MCF 10A (cell line): ENCODE data around the gene SLC22A15. TPM values are rescaled to one million over a fixed set of nuclear protein-coding genes. Genes with fewer than 3 reads are reported as not detected.

Source experiments
- BruUV-seq: library from RNA; stranded (reverse); fragments of 400-500 nt; replicated peaks from 2 replicates; lab custom pipeline; 2021; lab: Mats Ljungman, UMichigan
- CTCF ChIA-PET: fragments of 300-600 bp; sonication (Branson Sonifier 250); formaldehyde crosslinking; extraction: SDS; loops from one replicate; lab custom pipeline; 2021; ENCODE audit warnings: antibody characterized with exemption, inconsistent platforms; lab: Yijun Ruan, JAX
- POLR2A ChIA-PET: fragments of 300-600, 350-650 bp; sonication (Branson Sonifier 250); formaldehyde crosslinking; extraction: SDS; loops from one replicate; lab custom pipeline; 2020; ENCODE audit warnings: antibody characterized with exemption, inconsistent platforms; lab: Yijun Ruan, JAX
- DNase-seq: peaks from one replicate; pipeline ENCODE4 v3.0.0-alpha.2; 2018; ENCODE audit not compliant: unreplicated experiment
- H3K27ac Mint-ChIP-seq: one replicate; pipeline ENCODE4 v1.8.0; 2022; ENCODE audit warnings: mild to moderate bottlenecking, low read depth, mixed read lengths; ENCODE audit not compliant: unreplicated experiment
- H3K27me3 Mint-ChIP-seq: one replicate; pipeline ENCODE4 v1.8.0; 2022; ENCODE audit warnings: mixed read lengths; ENCODE audit not compliant: insufficient read depth, unreplicated experiment
- H3K36me3 Mint-ChIP-seq: one replicate; pipeline ENCODE4 v1.8.0; 2022; ENCODE audit warnings: mild to moderate bottlenecking, moderate library complexity, mixed read lengths; ENCODE audit not compliant: insufficient read depth, unreplicated experiment
- H3K4me1 Mint-ChIP-seq: one replicate; pipeline ENCODE4 v1.8.0; 2022; ENCODE audit warnings: mixed read lengths; ENCODE audit not compliant: insufficient read depth, unreplicated experiment
- H3K4me3 Mint-ChIP-seq: one replicate; pipeline ENCODE4 v1.8.0; 2022; ENCODE audit warnings: mild to moderate bottlenecking, moderate library complexity, mixed read lengths; ENCODE audit not compliant: unreplicated experiment
- H3K9me3 Mint-ChIP-seq: one replicate; pipeline ENCODE4 v1.8.0; 2022; ENCODE audit warnings: mixed read lengths; ENCODE audit not compliant: unreplicated experiment
- intact Hi-C: fragments of 100-400 bp; cut with micrococcal nuclease; formaldehyde crosslinking; loops from 2 replicates; pipeline ENCODE4 v1.14.1; 2022
- total RNA-seq: library from RNA; stranded (reverse); gene quantifications from 2 replicates; pipeline ENCODE4 v1.2.3, GENCODE V29; 2022
- TF ChIP-seq, protein P1 (sequence below): fragments of 200-600 bp; IDR thresholded peaks from one replicate; pipeline ENCODE4 v1.8.0; 2022; ENCODE audit warnings: antibody characterized with exemption, mild to moderate bottlenecking; ENCODE audit not compliant: unreplicated experiment

The SLC22A15 gene
- total RNA-seq, 1 experiment from 2014 or later, result 32.4 TPM

DNA sequence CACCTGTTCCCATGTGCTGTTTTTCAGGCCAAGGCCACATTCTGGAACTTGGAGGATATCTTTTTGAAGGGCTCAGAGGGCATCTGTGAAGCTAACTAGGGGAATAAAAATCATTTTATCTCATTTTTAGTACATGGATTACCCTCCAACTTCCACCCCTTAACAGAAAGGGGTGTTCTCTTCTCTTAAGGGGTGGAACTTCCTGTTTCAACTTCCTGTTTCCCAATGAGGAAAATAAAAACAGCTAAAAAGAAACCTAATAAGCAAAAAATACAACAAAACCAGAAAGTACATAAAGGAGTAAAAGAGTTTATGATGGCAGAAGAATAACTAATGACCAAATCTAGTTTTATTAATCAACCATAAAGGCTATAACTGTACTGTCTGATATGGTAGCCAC is 24.8 kb upstream of the SLC22A15 start:
- BruUV-seq, result no TSS peak
- H3K4me1 Mint-ChIP-seq, result peaks cover 6% of the 10 kb centered on the region
- H3K4me3 Mint-ChIP-seq, result no peak overlapping the region
- TF ChIP-seq, protein P1, sequence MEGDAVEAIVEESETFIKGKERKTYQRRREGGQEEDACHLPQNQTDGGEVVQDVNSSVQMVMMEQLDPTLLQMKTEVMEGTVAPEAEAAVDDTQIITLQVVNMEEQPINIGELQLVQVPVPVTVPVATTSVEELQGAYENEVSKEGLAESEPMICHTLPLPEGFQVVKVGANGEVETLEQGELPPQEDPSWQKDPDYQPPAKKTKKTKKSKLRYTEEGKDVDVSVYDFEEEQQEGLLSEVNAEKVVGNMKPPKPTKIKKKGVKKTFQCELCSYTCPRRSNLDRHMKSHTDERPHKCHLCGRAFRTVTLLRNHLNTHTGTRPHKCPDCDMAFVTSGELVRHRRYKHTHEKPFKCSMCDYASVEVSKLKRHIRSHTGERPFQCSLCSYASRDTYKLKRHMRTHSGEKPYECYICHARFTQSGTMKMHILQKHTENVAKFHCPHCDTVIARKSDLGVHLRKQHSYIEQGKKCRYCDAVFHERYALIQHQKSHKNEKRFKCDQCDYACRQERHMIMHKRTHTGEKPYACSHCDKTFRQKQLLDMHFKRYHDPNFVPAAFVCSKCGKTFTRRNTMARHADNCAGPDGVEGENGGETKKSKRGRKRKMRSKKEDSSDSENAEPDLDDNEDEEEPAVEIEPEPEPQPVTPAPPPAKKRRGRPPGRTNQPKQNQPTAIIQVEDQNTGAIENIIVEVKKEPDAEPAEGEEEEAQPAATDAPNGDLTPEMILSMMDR, result no peak
- CTCF ChIA-PET, result interaction anchor here (1.1 kb wide), 2 partner anchors 8 to 121 kb away, joined by 3 to 5 read pairs; no protein-coding TSS in a partner anchor
- H3K27ac Mint-ChIP-seq, result no peak overlapping the region
- H3K27me3 Mint-ChIP-seq, result no peaks in the 10 kb centered on the region
- DNase-seq, result no peak
- intact Hi-C loops, result no loop called here
- H3K9me3 Mint-ChIP-seq, result no peaks in the 10 kb centered on the region
- POLR2A ChIA-PET, result no interaction called here
- peaks cover 7% of the 10 kb centered on the region for H3K36me3 Mint-ChIP-seq

DNA sequence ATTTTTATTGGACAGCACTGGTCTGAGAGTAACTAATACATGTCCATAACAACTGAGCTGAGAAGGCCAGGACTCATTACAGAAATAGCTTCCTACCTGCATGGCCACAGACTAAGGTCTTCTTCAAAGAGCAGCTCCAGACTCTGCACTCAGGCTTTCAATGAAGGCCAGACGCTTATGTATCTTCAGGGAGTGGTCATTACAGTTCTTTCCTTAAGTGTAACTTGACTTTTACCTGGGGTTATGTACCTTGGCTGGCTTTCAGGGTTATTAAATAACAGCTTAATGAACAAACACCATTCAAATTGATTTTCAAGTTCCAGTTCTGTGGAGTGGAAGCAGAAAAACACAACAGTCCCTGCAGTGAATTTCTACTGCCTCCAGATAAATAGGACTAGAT is 23.8 kb upstream of the SLC22A15 start:
- H3K27ac Mint-ChIP-seq, result no peak overlapping the region

DNA sequence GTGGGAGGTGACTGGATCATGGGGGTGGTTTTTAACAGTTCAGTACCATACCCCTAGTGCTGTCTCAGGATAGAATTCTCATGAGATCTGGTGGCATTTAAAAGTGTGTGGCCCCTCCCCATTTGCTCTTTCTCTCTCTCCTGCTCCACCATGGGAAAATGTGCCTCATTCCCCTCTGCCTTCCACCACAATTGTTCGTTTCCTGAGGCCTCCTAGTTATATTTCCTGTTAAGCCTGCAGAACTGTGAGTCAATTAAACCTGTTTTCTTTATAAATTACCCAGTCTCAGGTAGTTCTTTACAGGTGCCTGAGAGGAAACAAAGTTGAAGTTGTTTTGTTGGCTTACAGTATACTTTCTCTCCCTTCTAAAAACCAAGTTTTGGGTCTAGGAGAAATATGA is 23.1 kb upstream of the SLC22A15 start:
- CTCF ChIA-PET, result interaction anchor here (0.7 kb wide), 1 partner anchor 532 kb away, joined by 3 read pairs; no protein-coding TSS in a partner anchor
- H3K27ac Mint-ChIP-seq, result no peak overlapping the region
- TF ChIP-seq, protein P1, result no peak
- DNase-seq, result no peak
- H3K27me3 Mint-ChIP-seq, result no peaks in the 10 kb centered on the region
- H3K36me3 Mint-ChIP-seq, result peaks cover 7% of the 10 kb centered on the region
- intact Hi-C loops, result no loop called here
- BruUV-seq, result no TSS peak
- H3K9me3 Mint-ChIP-seq, result no peaks in the 10 kb centered on the region
- H3K4me3 Mint-ChIP-seq, result no peak overlapping the region
- POLR2A ChIA-PET, result interaction anchor here (1.1 kb wide), 1 partner anchor 171 kb away, joined by 3 read pairs; no protein-coding TSS in a partner anchor
- H3K4me1 Mint-ChIP-seq, result peaks cover 6% of the 10 kb centered on the region

More for the DNA sequence above, 23.8 kb upstream of the SLC22A15 start:
- ChIA-PET CTCF (no interaction called here), POLR2A (interaction anchor here (1.1 kb wide), 1 partner anchor 170 kb away, joined by 3 read pairs; no protein-coding TSS in a partner anchor)
- Mint-ChIP-seq H3K4me3 (no peak overlapping the region), H3K4me1 (peaks cover 6% of the 10 kb centered on the region), H3K36me3 (peaks cover 7% of the 10 kb centered on the region), H3K27me3 (no peaks in the 10 kb centered on the region), H3K9me3 (no peaks in the 10 kb centered on the region)
- intact Hi-C loops, result no loop called here
- no peak for DNase-seq
- TF ChIP-seq, protein P1, result no peak
- no TSS peak for BruUV-seq

DNA sequence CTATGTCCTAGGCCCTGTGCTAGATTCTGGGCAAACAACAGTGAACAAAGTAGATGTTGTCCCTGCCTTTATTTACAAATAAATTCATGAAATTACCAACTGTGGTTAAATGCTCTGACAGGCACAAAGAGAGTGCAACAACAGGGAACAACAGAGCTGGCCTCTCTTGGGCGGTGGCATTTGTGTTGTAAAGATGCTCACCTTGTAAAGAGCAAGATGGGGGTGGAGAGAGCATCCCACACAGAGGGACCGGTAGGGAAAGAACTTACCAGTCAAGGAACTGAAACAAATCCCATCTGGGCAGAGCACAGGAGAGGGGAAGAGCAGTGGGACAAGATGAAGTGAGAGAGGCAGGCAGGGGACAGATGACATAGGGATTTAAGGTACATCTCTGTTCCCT is 21.6 kb upstream of the SLC22A15 start:
- no peak for DNase-seq
- Mint-ChIP-seq H3K36me3 (peaks cover 7% of the 10 kb centered on the region), H3K4me3 (no peak overlapping the region), H3K4me1 (no peaks in the 10 kb centered on the region), H3K27ac (no peak overlapping the region), H3K27me3 (no peaks in the 10 kb centered on the region), H3K9me3 (no peaks in the 10 kb centered on the region)
- TF ChIP-seq, protein P1, result no peak
- ChIA-PET CTCF (interaction anchor here (0.6 kb wide), 1 partner anchor 63 kb away, joined by 3 read pairs; no protein-coding TSS in a partner anchor), POLR2A (no interaction called here)
- intact Hi-C loops, result no loop called here
- no TSS peak for BruUV-seq
